Fibroblast of pulmonary artery (primary cell): ENCODE results near the gene KLC1.
A peak's percentile ranks its signal among the peaks of the same experiment; 100 is the strongest.

Source experiments
- DNase-seq: peaks from one replicate; pipeline ENCODE4 v3.0.0-alpha.2; 2010; ENCODE audit warnings: low read depth
- H3K4me3 ChIP-seq: replicated peaks from 2 replicates; pipeline ENCODE4 v1.5.1; 2011; ENCODE audit warnings: low read depth, mild to moderate bottlenecking, control low read depth, low read length, moderate library complexity
- CTCF ChIP-seq: IDR thresholded peaks from 2 replicates; pipeline ENCODE4 v1.5.1; 2011; ENCODE audit warnings: mild to moderate bottlenecking, control low read depth, low read length, inconsistent platforms; ENCODE audit errors: missing control alignments

The KLC1 gene

GRCh38 chr14:103726474-103726873 is 97.5 kb downstream of the KLC1 start:
- no peak for DNase-seq
- TF ChIP-seq CTCF: no peak

GRCh38 chr14:103727313-103727980 is 98.4 kb downstream of the KLC1 start:
- TF ChIP-seq CTCF: no peak
- no peak for DNase-seq
- H3K4me3 ChIP-seq: no peak overlapping the region

More at GRCh38 chr14:103726474-103726873, 97.5 kb downstream of the KLC1 start:
- no peak overlapping the region for H3K4me3 ChIP-seq

- TF ChIP-seq CTCF: no peak
- no peak for DNase-seq
- H3K4me3 ChIP-seq: no peak overlapping the region
These were observed 99.1 kb downstream of the KLC1 start for GRCh38 chr14:103728141-103728540.

GRCh38 chr14:103728721-103729120 is 99.7 kb downstream of the KLC1 start:
- DNase-seq: no peak
- no peak for TF ChIP-seq CTCF
- H3K4me3 ChIP-seq: no peak overlapping the region

- no peak for DNase-seq
- no peak overlapping the region for H3K4me3 ChIP-seq
- TF ChIP-seq CTCF: no peak
These were observed 100.8 kb downstream of the KLC1 start for GRCh38 chr14:103729496-103730448.

- peak; percentile 5 for TF ChIP-seq CTCF
- no peak for DNase-seq
- H3K4me3 ChIP-seq: no peak overlapping the region
These were observed 101.6 kb downstream of the KLC1 start for GRCh38 chr14:103730490-103731035.
